T-helper 9 cell (primary cell): Measurements from ENCODE around the gene MCF2.
"Not testable (repeated sequence)": the region's sequence is repeated elsewhere in the genome, so short reads cannot be mapped to it uniquely, and the experiment has no call there.

Experiments used
- DNase-seq: peaks from one replicate; pipeline ENCODE4 v3.0.0-alpha.2; 2020
- total RNA-seq, 2 donors: gene quantifications; one replicate each; lab custom pipeline; 2026; lab: John Stamatoyannopoulos, UW

Gene MCF2
- 1.4 to 5.7 reads per million in 2 donors for total RNA-seq

- DNase-seq, result no peak
Observed at GRCh38 chrX:139708067-139708466, at the start of gene MCF2. TSS of gene MCF2 (minus strand) at chrX:139708167. CDS start at chrX:139651744, 56,423 bp downstream.

- DNase-seq, result no peak
Observed at GRCh38 chrX:139751053-139751452, 43.1 kb upstream of the MCF2 start.

GRCh38 chrX:139750390-139750789 lies 42.4 kb upstream of the MCF2 start:
- no peak for DNase-seq

GRCh38 chrX:139739138-139739537 lies 31.2 kb upstream of the MCF2 start:
- no peak for DNase-seq

GRCh38 chrX:139738581-139738980 lies 30.6 kb upstream of the MCF2 start:
- DNase-seq, result no peak

GRCh38 chrX:139736151-139736550 lies 28.2 kb upstream of the MCF2 start:
- DNase-seq, result no peak

- DNase-seq, result no peak
Observed at GRCh38 chrX:139734996-139735395, 27.0 kb upstream of the MCF2 start.

- no peak for DNase-seq
Observed at GRCh38 chrX:139725720-139726119, 17.8 kb upstream of the MCF2 start.

- DNase-seq, result no peak
Observed at GRCh38 chrX:139724626-139725025, 16.7 kb upstream of the MCF2 start.

- DNase-seq, result no peak
Observed at GRCh38 chrX:139720979-139721378, 13.0 kb upstream of the MCF2 start.

- DNase-seq, result no peak
Observed at GRCh38 chrX:139720136-139720535, 12.2 kb upstream of the MCF2 start.

GRCh38 chrX:139702658-139703057 lies 5.3 kb downstream of the MCF2 start:
- DNase-seq, result no peak

GRCh38 chrX:139692908-139693307 lies 15.1 kb downstream of the MCF2 start:
- DNase-seq, result no peak

GRCh38 chrX:139692506-139692849 lies 15.5 kb downstream of the MCF2 start:
- DNase-seq, result no peak

GRCh38 chrX:139691843-139692505 lies 16.0 kb downstream of the MCF2 start:
- DNase-seq, result no peak

- DNase-seq, result no peak
Observed at GRCh38 chrX:139691493-139691842, 16.5 kb downstream of the MCF2 start.

GRCh38 chrX:139685175-139685574 lies 22.8 kb downstream of the MCF2 start:
- DNase-seq, result not testable (repeated sequence)

- no peak for DNase-seq
Observed at GRCh38 chrX:139680356-139680755, 27.6 kb downstream of the MCF2 start.

GRCh38 chrX:139647597-139647996 lies 60.4 kb downstream of the MCF2 start:
- DNase-seq, result no peak

GRCh38 chrX:139642241-139642927 lies 65.6 kb downstream of the MCF2 start:
- no peak for DNase-seq

- DNase-seq, result no peak
Observed at GRCh38 chrX:139640259-139640658, 67.7 kb downstream of the MCF2 start.

GRCh38 chrX:139639253-139639652 lies 68.7 kb downstream of the MCF2 start:
- DNase-seq, result no peak

- no peak for DNase-seq
Observed at GRCh38 chrX:139600105-139600504, 107.9 kb downstream of the MCF2 start.

- DNase-seq, result no peak
Observed at GRCh38 chrX:139596068-139596467, 111.9 kb downstream of the MCF2 start.

GRCh38 chrX:139585613-139586012 lies 122.4 kb downstream of the MCF2 start:
- no peak for DNase-seq
